Fibroblast of lung (primary cell): ENCODE data around the gene CYB561.

Experiments
- CTCF ChIP-seq, 2 donors: IDR thresholded peaks in 1 of 2; conservative IDR thresholded peaks in 1 of 2; 1 replicate in 1 of 2; 2 replicates in 1 of 2; pipeline ENCODE4 v1.5.1; 2011 to 2012; ENCODE audit warnings: low read length in 2 of 2, control low read depth in 1 of 2, inconsistent platforms in 1 of 2, low read depth in 1 of 2, mild to moderate bottlenecking in 1 of 2
- EZH2 ChIP-seq: IDR thresholded peaks from 2 replicates; pipeline ENCODE4 v1.5.1; 2012; ENCODE audit warnings: low read length, control low read depth, mild to moderate bottlenecking; ENCODE audit errors: missing control alignments

- TF ChIP-seq EZH2: no peak
- no peak for TF ChIP-seq CTCF (conservative IDR thresholded peaks at IDR 0.05 in 1 of 2, IDR thresholded peaks at IDR 0.05 in 1 of 2; ENCODE audit: low read depth in 1 of 2, low read length in 2 of 2)
Measured at GRCh38 chr17:63438092-63439051, 7.7 kb downstream of the CYB561 start.
